ENCODE measurements around the gene LCNL1.

GRCh38 chr9:136968333-136969127, 14.3 kb upstream of the LCNL1 start:
- TF ChIP-seq CTCF (conservative IDR thresholded peaks at IDR 0.05; ENCODE audit: low read depth, low read length) (no peak), EZH2 (IDR thresholded peaks at IDR 0.05; ENCODE audit: borderline replicate concordance, low read depth, low read length, poor library complexity, severe bottlenecking) (no peak)

Measured in A673 (cell line).